Colonic mucosa (tissue), 4 donors: ENCODE data around the gene ACSF3. TPM values are rescaled to one million over a fixed set of nuclear protein-coding genes. Genes with fewer than 3 reads are reported as not detected.
"Not testable (repeated sequence)": the region's sequence is repeated elsewhere in the genome, so short reads cannot be mapped to it uniquely, and the experiment has no call there.

Experiments
- DNase-seq: peaks from one replicate; pipeline ENCODE4 v3.0.0-alpha.2; 2020
- H3K27ac ChIP-seq: fragments of 200-600 bp; one replicate; pipeline ENCODE4 v1.8.0; 2021
- H3K27me3 ChIP-seq: fragments of 200-600 bp; one replicate; pipeline ENCODE4 v1.8.0; 2021
- H3K36me3 ChIP-seq: fragments of 200-600 bp; one replicate; pipeline ENCODE4 v1.8.0; 2021
- H3K4me1 ChIP-seq: fragments of 200-600 bp; one replicate; pipeline ENCODE4 v1.8.0; 2021; ENCODE audit warnings: mild to moderate bottlenecking
- H3K4me3 ChIP-seq: fragments of 200-600 bp; one replicate; pipeline ENCODE4 v1.8.0; 2021
- H3K9ac ChIP-seq, 2 donors: one replicate each; pipeline ENCODE4 v1.7.0; 2013; ENCODE audit warnings: control low read depth in 2 of 2, low read depth in 2 of 2, low read length in 2 of 2
- H3K9me3 ChIP-seq: fragments of 200-600 bp; one replicate; pipeline ENCODE4 v1.8.0; 2021
- CTCF ChIP-seq: fragments of 200-600 bp; IDR thresholded peaks from one replicate; pipeline ENCODE4 v1.8.0; 2022; ENCODE audit warnings: antibody characterized with exemption, mild to moderate bottlenecking
- intact Hi-C: fragments of 100-400 bp; cut with DNase I; formaldehyde crosslinking; loops from one replicate; pipeline ENCODE4 v1.14.1; 2022
- total RNA-seq, 2 donors: library from RNA; stranded (reverse); fragmentation: NEBNext Ultra II Directional in 1 of 2; extraction: Animal tissue kit (Norgen Biotek cat#: 25700) in 1 of 2; gene quantifications; one replicate each; pipeline ENCODE4 v1.2.1, GENCODE V29; 2021
- donor health status: healthy.
- donor health status: DM: no; HTN: no; CAD: no.
- donor health status: DM: no; HTN: no; CAD: no.

The ACSF3 gene
- total RNA-seq, 2 donors from 2014 or later = 60.2 TPM

DNA sequence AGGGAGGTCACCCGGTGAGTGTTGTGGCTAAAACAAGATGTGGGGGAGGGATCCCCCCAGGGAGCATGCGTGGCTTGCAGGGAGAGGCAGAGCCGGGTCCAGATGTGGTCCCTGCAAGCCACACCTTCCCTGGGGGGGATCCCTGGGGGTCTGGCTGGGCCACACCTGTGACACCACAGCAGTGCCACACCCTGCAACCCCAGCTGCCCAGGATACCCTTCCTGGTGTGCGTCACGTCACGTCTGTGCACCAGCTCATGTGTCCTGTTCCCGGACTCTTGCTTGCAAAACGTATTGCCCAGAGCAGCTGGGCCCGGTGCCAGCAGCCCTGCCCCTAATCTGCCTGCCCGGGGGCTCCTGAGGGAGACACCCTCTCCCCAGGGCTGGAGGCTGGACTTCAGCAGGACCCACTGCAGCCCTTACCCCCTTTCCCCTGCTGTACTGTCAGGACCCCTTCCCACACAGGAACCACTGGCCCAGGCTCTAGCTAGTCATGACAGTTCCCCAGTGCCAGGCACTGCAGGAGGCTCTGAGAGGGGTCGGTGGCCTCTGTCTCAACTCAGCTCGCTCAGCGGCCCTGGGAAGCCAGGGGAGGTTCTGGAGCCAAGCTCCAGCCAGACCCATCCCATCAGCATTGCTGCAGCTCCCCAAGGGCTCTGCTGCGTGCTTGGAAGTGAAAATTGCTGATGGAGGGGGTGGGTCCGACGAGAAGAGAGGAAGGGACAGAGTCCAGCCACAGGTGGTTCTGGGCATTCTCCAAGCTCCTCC, 25.8 kb upstream of the ACSF3 start:
- Histone ChIP-seq H3K27me3 (no peaks in the 10 kb centered on the region), H3K27ac (no peak overlapping the region), H3K9me3 (no peaks in the 10 kb centered on the region), H3K4me1 (peaks cover 5% of the 10 kb centered on the region), H3K36me3 (no peaks in the 10 kb centered on the region), H3K9ac (no peak overlapping the region), H3K4me3 (no peak overlapping the region)
- intact Hi-C loops = no loop called here
- peak; percentile 28 for DNase-seq
- no peak for TF ChIP-seq CTCF

GRCh38 chr16:89068814-89069616, 24.6 kb upstream of the ACSF3 start:
- H3K27ac ChIP-seq, H3K36me3 ChIP-seq, intact Hi-C loops, H3K4me3 ChIP-seq, H3K27me3 ChIP-seq, DNase-seq, H3K9me3 ChIP-seq, H3K9ac ChIP-seq, H3K4me1 ChIP-seq: not testable (repeated sequence)

DNA sequence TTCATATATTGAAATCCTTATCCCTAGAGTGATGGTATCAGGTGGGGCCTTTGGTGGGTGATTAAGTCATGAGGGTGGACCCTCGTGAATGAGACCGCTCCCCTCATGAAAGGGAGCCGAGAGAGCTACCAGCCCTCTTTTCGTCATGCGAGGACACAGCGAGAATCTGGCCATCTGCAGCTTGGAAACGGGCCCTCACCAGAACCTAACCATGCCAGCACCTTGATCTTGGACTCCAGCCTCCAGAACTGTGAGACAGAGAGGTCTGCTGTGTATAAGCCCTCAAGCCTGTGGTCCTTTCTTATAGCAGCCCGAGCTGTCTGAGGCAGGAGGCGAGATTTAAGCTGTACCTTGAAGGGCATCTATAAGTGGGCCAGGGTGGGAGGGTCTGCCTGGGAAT, 23.7 kb upstream of the ACSF3 start:
- Histone ChIP-seq H3K36me3 (no peaks in the 10 kb centered on the region), H3K4me1 (peaks cover 5% of the 10 kb centered on the region), H3K27ac (no peak overlapping the region), H3K9me3 (no peaks in the 10 kb centered on the region), H3K9ac (no peak overlapping the region), H3K4me3 (no peak overlapping the region), H3K27me3 (no peaks in the 10 kb centered on the region)
- DNase-seq = no peak
- intact Hi-C loops = no loop called here
- TF ChIP-seq CTCF = no peak

DNA sequence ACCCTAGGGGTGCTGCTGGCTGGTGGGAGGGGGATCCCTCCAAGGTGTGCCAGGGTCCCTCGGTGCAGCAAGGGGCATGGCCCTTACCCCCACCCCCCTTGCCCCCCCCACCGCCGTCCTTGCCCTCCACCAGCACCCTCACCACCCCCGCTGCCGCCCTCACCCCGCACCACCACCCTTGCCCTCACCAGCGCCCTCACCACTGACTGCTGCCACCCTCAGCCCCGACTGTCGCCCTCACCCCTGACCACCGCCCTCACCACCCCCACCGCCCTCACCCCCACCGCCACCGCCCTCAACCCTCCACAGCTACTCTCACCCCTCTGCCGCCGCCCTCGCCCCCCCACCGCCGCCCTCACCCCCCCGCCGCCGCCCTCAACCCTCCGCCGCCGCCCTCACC, 23.1 kb upstream of the ACSF3 start:
- TF ChIP-seq CTCF = no peak
- H3K36me3 ChIP-seq = no peaks in the 10 kb centered on the region
- intact Hi-C loops = no loop called here
- no peak for DNase-seq
- peaks cover 5% of the 10 kb centered on the region for H3K4me1 ChIP-seq
- no peaks in the 10 kb centered on the region for H3K27me3 ChIP-seq
- H3K27ac ChIP-seq = no peak overlapping the region
- no peaks in the 10 kb centered on the region for H3K9me3 ChIP-seq
- H3K9ac ChIP-seq = no peak overlapping the region
- H3K4me3 ChIP-seq = no peak overlapping the region

GRCh38 chr16:89071686-89072547, 21.7 kb upstream of the ACSF3 start:
- DNase-seq = peak; percentile 53
- H3K36me3 ChIP-seq = no peaks in the 10 kb centered on the region
- peaks cover 5% of the 10 kb centered on the region for H3K4me1 ChIP-seq
- H3K27ac ChIP-seq = no peak overlapping the region
- H3K9me3 ChIP-seq = no peaks in the 10 kb centered on the region
- H3K9ac ChIP-seq = no peak overlapping the region
- no peak for TF ChIP-seq CTCF
- H3K4me3 ChIP-seq = no peak overlapping the region
- H3K27me3 ChIP-seq = no peaks in the 10 kb centered on the region
- intact Hi-C loops = no loop called here
